ENCODE measurements around the gene SLC29A4.
"Not testable (repeated sequence)": the region's sequence is repeated elsewhere in the genome, so short reads cannot be mapped to it uniquely, and the experiment has no call there.

The SLC29A4 gene

GRCh38 chr7:5278766-5279165 is 4.0 kb upstream of the SLC29A4 start:
- Histone ChIP-seq H4K20me1 (ENCODE audit: low read depth, low read length) (no peaks in the 10 kb centered on the region), H3K36me3 (ENCODE audit: low read length) (no peaks in the 10 kb centered on the region), H3F3A (ENCODE audit: insufficient read depth) (no peaks in the 10 kb centered on the region), H3K9me2 (replicated peaks; ENCODE audit: insufficient read depth, low read length) (no peaks in the 10 kb centered on the region), H3K79me2 (ENCODE audit: insufficient read depth, low read length) (no peaks in the 10 kb centered on the region), H2AFZ (ENCODE audit: low read depth, low read length, severe bottlenecking) (no peak overlapping the region), H3K27me3 (ENCODE audit: low read length) (no peaks in the 10 kb centered on the region), H3K9me3 (ENCODE audit: insufficient read depth, low read length) (no peaks in the 10 kb centered on the region), H3K4me2 (ENCODE audit: low read depth, low read length, poor library complexity, severe bottlenecking) (no peak overlapping the region), H3K27ac (ENCODE audit: low read depth, low read length) (no peak overlapping the region), H3K9ac (ENCODE audit: low read length) (no peak overlapping the region), H3K4me3 (ENCODE audit: insufficient read depth, low read length, poor library complexity, severe bottlenecking) (no peak overlapping the region)
- TF ChIP-seq CTCF (IDR thresholded peaks at IDR 0.05; ENCODE audit: insufficient read depth, low read length, poor library complexity, severe bottlenecking) (no peak), EZH2phosphoT487 (conservative IDR thresholded peaks at IDR 0.05; ENCODE audit: low read length) (no peak)

GRCh38 chr7:5279734-5280133 is 3.0 kb upstream of the SLC29A4 start:
- Histone ChIP-seq H3K4me3 (ENCODE audit: insufficient read depth, low read length, poor library complexity, severe bottlenecking) (no peak overlapping the region), H3K27me3 (ENCODE audit: low read length) (no peaks in the 10 kb centered on the region), H3K9me3 (ENCODE audit: insufficient read depth, low read length) (no peaks in the 10 kb centered on the region), H3K36me3 (ENCODE audit: low read length) (no peaks in the 10 kb centered on the region), H2AFZ (ENCODE audit: low read depth, low read length, severe bottlenecking) (no peak overlapping the region), H4K20me1 (ENCODE audit: low read depth, low read length) (no peaks in the 10 kb centered on the region), H3K27ac (ENCODE audit: low read depth, low read length) (no peak overlapping the region), H3K9me2 (replicated peaks; ENCODE audit: insufficient read depth, low read length) (no peaks in the 10 kb centered on the region), H3F3A (ENCODE audit: insufficient read depth) (no peaks in the 10 kb centered on the region), H3K9ac (ENCODE audit: low read length) (no peak overlapping the region), H3K4me2 (ENCODE audit: low read depth, low read length, poor library complexity, severe bottlenecking) (no peak overlapping the region), H3K79me2 (ENCODE audit: insufficient read depth, low read length) (no peaks in the 10 kb centered on the region)
- TF ChIP-seq CTCF (IDR thresholded peaks at IDR 0.05; ENCODE audit: insufficient read depth, low read length, poor library complexity, severe bottlenecking), result no peak
- TF ChIP-seq EZH2phosphoT487 (conservative IDR thresholded peaks at IDR 0.05; ENCODE audit: low read length), result no peak

- H3K27ac ChIP-seq (ENCODE audit: low read depth, low read length); H3K36me3 ChIP-seq (ENCODE audit: low read length); H2AFZ ChIP-seq (ENCODE audit: low read depth, low read length, severe bottlenecking); H3K27me3 ChIP-seq (ENCODE audit: low read length); H3K9me3 ChIP-seq (ENCODE audit: insufficient read depth, low read length); H3K9ac ChIP-seq (ENCODE audit: low read length); H3K4me2 ChIP-seq (ENCODE audit: low read depth, low read length, poor library complexity, severe bottlenecking); H3K9me2 ChIP-seq (replicated peaks; ENCODE audit: insufficient read depth, low read length); H3K79me2 ChIP-seq (ENCODE audit: insufficient read depth, low read length); H3K4me3 ChIP-seq (ENCODE audit: insufficient read depth, low read length, poor library complexity, severe bottlenecking); H3F3A ChIP-seq (ENCODE audit: insufficient read depth); H4K20me1 ChIP-seq (ENCODE audit: low read depth, low read length): not testable (repeated sequence)
Measured at GRCh38 chr7:5281598-5282500, 894 bp upstream of the SLC29A4 start.

All from SU-DHL-6 (cell line).